Renal cortical epithelial cell (primary cell): ENCODE measurements around the gene RAD18. TPM values are rescaled to one million over a fixed set of nuclear protein-coding genes. Genes with fewer than 3 reads are reported as not detected.

ENCODE experiments used
- DNase-seq: peaks from one replicate; pipeline ENCODE4 v3.0.0-alpha.2; 2011; ENCODE audit warnings: low read depth
- total RNA-seq: library from RNA; depleted of rRNA; stranded (reverse); fragments of >200 nt; gene quantifications from 2 replicates; pipeline ENCODE4 v1.2.3, GENCODE V29; 2014

RAD18 gene, protein sequence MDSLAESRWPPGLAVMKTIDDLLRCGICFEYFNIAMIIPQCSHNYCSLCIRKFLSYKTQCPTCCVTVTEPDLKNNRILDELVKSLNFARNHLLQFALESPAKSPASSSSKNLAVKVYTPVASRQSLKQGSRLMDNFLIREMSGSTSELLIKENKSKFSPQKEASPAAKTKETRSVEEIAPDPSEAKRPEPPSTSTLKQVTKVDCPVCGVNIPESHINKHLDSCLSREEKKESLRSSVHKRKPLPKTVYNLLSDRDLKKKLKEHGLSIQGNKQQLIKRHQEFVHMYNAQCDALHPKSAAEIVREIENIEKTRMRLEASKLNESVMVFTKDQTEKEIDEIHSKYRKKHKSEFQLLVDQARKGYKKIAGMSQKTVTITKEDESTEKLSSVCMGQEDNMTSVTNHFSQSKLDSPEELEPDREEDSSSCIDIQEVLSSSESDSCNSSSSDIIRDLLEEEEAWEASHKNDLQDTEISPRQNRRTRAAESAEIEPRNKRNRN
- 10.9 and 14.2 TPM in 2 replicates for total RNA-seq

DNA sequence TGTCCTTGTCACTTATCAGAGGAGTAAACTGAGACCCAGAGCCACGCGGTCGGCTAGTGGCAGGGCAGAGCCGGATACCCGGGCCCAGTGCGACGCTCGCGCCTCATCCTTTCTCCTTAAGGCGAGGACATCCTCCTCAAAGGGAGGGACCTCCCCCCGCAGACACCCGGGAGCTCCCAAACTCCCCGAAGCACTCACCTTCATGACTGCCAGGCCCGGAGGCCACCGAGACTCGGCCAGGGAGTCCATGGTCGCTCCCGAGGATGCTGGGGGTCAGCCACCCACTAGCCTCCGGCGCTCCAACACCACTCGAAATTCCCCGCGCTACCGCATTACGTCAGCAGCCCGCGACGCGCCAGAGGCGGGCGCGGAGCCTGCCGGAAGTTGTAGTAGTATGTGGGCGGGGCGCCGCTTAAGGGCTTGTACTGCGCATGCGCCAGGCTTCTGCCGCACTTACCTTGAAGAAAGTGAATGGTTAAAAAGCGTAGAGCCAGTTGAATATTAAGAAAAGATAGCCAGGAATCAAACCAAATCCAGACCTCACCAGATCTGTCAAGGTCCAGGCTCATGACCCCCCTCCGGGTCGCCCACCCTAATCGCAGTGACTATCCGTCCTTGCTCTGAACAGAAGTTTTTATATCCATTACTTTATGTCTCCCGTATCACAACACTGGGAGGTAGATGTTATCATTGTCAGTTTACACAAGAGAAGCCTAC is at the start of gene RAD18:
Gene RAD18 (minus strand): TSS at position 336 of the 717 bp plus-strand sequence. CDS start 87 bp downstream, at position 249.
- DNase-seq, result peak; percentile 76

- no peak for DNase-seq
Observed at GRCh38 chr3:9012521-9012920, 49.2 kb upstream of the RAD18 start.

DNA sequence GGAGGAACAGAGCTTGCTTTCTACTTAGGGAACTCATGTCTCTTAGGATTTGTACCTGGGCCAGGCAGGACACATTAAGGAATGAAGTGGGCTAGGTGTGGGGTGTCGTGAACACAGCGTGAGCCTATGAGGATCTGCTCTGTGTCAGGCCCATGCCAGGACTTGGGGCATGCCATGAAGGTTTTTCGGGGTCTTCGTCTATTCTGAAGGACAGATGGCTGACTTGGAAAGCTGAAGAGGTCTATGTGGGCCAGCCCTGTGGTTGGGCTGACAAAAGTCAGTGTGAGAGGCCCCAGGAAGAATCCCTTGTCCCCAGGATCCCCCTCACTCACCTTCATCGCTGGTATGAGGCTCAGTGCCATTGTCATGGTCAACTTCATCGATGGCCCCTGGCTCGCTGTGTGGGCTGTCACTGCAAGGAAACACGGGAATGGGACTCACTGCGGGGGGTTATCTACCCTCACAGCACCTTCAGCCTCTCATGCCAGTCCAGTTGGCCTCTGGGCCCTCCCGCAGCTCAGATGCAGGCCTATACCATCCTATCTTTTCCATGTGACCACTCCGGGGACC is 46.8 kb upstream of the RAD18 start:
- no peak for DNase-seq

DNA sequence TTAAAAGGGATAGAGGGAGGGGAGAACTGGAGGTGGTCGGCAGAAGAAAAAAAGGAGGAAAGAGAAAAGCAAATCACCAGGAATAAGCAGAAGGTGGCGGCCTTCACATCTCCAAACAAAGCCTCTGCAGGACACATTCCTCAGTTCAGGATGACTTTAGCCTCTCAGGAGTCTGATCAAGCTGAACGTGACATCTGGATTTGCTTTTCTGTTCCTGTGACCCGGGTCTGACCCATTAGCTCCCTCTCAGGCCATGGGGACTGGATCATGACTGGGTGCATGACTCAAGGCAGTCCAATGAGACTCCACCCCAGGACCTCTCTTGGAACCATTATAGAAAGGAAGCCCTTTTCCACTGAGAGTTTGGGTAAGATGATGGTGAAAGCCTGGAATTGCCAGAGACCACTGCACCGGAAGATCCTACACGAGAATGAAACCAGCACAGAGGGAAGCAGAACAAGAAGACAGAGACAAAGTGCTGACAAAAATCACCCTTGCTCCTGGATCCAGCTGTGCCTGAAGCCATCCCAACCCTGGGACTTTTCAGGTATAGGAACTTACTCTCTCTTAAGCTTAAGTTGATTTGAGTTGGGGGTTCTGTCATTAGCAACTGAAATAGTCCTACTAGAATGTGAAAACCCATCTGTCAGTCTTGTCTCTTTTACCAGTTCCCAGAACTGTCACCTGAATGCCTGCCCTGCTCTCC is 45.4 kb upstream of the RAD18 start:
- DNase-seq, result no peak

- DNase-seq, result no peak
Observed at GRCh38 chr3:9007928-9008327, 44.7 kb upstream of the RAD18 start.

DNA sequence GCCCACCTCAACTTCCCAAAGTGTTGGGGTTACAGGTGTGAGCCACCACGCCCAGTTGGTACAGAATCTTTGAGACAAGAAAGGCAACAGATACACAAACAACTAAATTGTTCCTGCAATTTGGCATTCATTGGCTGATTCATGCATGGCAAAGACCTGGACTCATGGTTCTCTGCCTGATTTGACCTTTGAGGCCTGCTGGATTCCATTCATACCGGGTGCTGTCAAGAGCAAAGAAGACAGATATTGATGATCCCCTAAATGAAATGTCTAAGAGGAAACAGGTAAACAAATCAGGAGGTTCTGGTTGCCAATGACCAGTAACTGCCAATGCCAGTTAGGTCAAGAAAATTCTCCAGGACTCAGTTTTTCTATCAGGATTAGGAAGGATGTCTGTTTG is 43.9 kb upstream of the RAD18 start:
- DNase-seq, result no peak

DNA sequence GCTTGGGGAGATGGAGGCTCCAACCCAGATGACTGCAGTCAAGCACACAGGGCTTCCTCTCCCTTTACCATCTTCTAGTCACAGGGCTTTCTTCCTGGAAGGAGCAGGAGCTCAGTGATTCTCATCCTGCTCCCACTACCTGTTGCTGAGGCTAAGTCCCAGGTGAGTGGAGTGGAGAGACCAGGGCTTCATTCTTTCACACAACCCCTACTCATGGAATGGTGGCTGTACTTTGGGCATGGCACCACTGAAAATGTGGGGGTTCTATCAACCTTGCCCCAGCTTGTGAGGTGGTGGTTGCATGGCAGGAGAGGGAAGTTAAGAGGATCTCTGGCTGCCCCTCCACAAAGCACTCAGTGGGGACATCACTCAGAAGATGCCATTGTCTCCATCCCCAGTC is 36.8 kb upstream of the RAD18 start:
- no peak for DNase-seq

- no peak for DNase-seq
Observed at GRCh38 chr3:8997151-8997550, 33.9 kb upstream of the RAD18 start.

DNA sequence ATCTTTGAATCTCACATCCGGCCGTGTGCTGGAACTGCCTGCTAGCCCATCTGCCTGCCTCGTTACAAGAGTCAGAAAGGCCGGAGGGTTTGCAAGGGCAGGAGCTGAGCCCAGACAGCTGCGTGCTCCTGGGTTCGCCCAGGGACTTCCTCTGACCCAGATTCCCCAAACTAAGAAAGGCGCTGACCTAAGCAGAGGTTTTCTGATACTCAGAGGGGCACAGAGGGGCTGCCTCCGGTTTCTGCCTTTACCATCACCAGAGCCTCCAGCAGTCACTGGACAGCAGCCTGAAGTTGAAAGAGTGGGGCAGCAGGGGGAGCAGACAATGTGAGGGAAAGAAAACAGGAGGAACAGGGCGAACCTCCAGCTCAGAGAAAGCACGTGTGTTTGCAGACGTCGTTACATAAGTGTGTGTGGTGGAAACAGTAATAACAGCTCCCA is 33.4 kb upstream of the RAD18 start:
- no peak for DNase-seq

DNA sequence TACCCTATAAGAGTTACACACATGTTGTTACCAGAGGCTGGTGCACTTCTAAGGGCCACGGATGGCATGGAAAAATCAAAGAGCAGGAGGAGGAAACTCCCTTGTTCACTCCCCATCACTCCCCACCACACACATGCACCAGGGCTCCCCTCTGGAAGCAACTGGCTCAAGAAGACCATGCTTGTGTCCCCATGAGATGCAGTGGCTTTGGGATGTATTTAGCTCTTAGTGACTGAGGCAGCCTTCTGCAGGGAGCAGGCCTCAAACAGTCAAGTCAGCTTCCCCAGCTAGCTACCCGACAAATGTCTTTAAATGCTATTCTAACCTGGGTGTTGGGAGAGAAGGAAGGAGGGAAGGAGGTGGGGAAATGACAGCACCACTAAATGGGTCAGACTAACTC is 32.9 kb upstream of the RAD18 start:
- no peak for DNase-seq

DNA sequence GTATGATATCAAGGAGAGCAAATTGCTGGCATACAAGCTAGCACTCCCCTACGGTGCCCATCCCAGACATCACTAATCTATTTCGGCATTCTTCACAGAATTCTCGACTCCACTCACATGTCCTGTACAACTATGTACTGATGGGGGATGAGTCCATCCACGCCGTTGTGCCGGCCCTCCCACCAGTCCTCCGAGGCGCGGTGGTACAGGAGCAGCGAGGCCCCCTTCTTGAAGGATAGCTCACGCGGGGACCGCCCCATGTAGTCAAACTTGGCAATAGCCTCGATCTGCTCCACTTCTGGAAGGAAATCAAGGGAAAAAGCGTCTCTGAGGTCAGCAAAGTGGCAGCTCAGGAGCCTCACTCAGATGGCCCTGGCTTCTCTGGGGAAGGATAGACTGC is 31.0 kb upstream of the RAD18 start:
- no peak for DNase-seq

DNA sequence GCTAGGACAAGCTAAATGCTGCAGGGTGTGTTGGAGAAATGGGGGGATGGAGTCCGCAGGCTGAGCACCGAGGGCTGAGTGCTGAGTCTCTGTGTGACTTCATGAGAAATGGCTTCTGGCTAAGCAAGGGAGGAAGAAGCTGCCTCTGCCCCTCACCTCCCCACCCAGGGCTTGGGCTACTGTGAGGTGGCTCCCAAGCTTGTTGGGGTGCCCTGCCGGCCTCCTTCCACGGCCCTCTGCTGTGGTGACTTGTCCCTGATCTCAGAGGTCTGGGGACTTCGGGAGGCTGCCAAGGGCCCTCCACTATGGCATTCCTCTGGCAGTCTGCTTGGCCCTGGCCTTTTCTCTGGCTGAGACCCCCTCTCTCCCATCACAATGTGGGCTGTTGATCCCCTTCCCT is 30.1 kb upstream of the RAD18 start:
- DNase-seq, result no peak

DNA sequence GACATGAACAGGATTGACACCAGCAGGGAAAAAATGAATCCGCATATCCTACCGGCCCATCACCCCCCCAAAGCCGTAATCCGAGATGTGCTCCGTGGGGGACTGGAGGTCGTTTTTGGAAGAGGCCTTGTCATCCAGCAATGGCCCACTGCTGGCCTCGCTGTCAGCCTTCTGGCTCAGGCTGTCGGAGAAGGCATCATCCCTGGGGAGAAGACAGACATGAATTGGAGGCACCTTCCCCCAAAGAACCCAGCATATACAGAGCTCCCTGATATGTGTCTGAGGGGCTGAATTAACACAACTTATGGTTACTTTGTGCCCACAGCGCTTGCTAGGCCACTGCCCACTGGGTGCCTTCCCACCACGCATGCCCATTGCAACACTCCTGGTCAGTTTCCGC is 29.6 kb upstream of the RAD18 start:
- DNase-seq, result no peak

DNA sequence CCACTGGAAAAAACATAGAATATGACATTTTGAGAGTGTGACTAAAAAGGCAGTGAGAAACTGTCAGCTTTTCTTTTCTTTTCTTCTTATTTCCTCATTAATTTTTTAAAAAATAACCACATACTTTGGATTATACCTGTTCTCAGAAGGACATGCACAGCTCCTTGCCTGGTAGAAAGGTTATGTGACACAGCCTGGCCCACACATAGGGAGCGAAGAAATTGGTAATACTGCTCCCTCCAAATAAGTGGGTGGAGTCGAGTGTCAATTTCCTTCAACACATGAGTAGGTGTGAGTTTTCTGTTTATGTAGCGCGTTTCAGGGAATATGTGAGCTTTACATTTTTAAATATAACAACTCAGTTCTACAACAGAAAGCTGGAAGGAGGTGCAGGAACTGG is 28.9 kb upstream of the RAD18 start:
- no peak for DNase-seq

- no peak for DNase-seq
Observed at GRCh38 chr3:8990266-8991215, 27.3 kb upstream of the RAD18 start.

GRCh38 chr3:8988791-8989558 is 25.7 kb upstream of the RAD18 start:
- no peak for DNase-seq

- no peak for DNase-seq
Observed at GRCh38 chr3:8988384-8988655, 25.0 kb upstream of the RAD18 start.

GRCh38 chr3:8987645-8988383 is 24.5 kb upstream of the RAD18 start:
- DNase-seq, result peak; percentile 33

DNA sequence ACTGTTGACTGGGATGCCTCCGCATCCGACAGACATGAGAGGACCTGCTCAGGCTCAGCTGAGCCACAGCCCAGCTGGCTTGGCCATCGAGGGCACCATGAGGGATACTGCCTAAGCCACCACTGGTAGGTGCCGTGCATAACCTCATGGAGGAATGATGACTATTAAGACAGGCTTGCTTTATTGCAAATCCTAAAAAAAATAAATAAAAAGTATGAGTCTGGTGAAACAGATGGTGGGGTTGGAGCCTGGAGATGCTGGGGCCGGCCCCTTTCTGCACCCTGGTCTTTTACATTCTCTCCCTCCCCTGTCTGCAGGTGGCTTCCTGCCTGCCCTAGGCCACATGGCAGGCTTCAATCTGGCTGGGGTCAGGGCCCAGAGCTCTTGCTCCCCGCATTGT is 24.0 kb upstream of the RAD18 start:
- DNase-seq, result no peak

- DNase-seq, result no peak
Observed at GRCh38 chr3:8986741-8987140, 23.5 kb upstream of the RAD18 start.
